ENCODE data around the gene NATD1. TPM values are rescaled to one million over a fixed set of nuclear protein-coding genes. Genes with fewer than 3 reads are reported as not detected.
A peak's percentile ranks its signal among the peaks of the same experiment; 100 is the strongest.

NATD1 gene
- total and polyA plus RNA-seq, 3 donors from 2014 or later: 12.1 to 20.0 (median 17.9) TPM

DNA sequence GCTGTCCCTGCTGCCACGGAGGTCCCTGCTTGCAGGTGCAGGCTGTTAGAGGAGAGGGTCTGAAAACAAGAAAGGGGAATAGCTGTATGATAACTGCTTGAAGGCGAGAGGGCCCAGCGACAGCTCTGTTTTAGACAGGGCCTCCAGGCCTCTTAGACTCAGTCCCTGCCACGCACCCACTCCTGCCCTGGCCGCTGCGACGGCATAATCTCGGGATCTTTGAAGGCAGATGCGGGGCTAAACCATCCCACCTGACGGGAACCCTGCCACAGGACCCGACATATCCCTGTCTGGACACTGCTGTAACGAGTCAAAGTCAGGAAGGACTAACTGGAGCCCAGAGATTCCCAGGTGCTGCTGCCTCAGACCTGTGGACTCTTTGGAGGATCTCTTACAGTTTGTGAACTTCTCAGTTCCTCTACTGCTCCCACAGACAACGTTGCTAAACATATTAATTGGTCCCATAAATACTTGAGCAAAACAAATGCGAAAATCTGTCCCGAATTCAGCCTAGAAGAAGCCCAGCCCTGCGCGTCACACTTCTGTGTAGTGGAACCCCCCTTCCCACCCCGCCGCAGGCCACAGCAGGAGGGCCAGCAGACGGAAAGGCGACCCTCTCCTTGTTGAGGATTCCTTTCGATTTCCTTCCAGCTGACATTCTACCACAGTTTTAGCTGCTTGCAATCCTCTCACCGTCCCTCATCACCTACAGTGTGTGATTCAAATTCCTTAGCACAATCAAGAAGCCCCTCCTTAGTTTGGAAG is 38.3 kb downstream of the NATD1 start:
- WGBS, 2 donors: 4 to 12% methylated on average over 21 to 23 of the region's 23 CpGs
- H3K4me1 ChIP-seq: peaks cover 41% of the 10 kb centered on the region
- peak overlapping the region; percentile 92 to 95 for H3K4me3 ChIP-seq
- H3K36me3 ChIP-seq (ENCODE audit: low read depth, missing control alignments): no peaks in the 10 kb centered on the region
- intact Hi-C loops (cut with DNase I; ENCODE audit: low total_unique reads): no loop called here
- no peaks in the 10 kb centered on the region for H3K27me3 ChIP-seq
- peak overlapping the region; percentile 92 to 96 for H3K27ac ChIP-seq
- no peaks in the 10 kb centered on the region for H3K9me3 ChIP-seq
- TF ChIP-seq, protein P1, sequence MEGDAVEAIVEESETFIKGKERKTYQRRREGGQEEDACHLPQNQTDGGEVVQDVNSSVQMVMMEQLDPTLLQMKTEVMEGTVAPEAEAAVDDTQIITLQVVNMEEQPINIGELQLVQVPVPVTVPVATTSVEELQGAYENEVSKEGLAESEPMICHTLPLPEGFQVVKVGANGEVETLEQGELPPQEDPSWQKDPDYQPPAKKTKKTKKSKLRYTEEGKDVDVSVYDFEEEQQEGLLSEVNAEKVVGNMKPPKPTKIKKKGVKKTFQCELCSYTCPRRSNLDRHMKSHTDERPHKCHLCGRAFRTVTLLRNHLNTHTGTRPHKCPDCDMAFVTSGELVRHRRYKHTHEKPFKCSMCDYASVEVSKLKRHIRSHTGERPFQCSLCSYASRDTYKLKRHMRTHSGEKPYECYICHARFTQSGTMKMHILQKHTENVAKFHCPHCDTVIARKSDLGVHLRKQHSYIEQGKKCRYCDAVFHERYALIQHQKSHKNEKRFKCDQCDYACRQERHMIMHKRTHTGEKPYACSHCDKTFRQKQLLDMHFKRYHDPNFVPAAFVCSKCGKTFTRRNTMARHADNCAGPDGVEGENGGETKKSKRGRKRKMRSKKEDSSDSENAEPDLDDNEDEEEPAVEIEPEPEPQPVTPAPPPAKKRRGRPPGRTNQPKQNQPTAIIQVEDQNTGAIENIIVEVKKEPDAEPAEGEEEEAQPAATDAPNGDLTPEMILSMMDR (IDR thresholded peaks at IDR 0.05): no peak
- no peak for TF ChIP-seq POLR2A (IDR thresholded peaks at IDR 0.05)
- no peak for DNase-seq

DNA sequence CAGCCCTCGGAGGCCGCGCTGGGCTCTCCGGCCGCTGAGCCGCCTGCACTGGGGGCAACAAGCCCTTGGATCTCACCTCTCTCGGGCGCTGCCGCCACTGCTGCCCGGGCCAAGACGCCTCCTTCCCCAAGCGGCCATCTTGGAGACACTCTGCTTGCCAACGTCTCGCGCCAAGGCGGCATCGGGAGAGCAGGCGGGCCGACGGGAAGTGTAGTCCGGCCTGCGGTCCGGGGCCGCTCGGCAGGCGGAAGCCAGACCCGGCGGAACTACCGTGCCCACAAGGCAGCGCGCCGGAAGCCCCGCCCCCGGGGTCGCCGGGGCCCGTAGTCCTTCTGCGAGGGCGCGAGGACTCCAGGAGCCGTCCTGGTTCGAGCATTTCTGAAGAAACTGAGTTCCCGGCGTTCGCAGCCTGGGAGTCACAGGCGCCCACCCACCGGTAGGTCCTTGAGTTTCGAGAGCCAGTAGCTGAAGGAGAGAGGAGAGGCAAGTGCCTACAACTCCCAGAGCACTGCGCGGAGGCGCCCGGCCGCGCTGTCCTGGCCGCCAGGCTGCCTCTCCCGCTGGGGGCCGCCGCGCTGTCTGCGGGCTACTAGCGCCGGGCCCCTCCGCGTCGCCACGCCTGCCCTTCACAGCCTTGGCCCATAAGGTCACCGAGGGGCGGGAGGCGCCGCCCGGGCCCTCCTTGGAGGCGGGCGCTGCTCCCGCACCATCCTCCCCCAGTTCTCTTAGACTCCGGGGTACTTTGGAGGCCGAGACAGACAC is 39.0 kb downstream of the NATD1 start, which contains the start of gene TMEM11:
TSS of gene TMEM11 (minus strand) at position 147 of the 762 bp plus-strand sequence. CDS start at position 138, 9 bp downstream.
- intact Hi-C loops (cut with DNase I; ENCODE audit: low total_unique reads): no loop called here
- Histone ChIP-seq H3K4me3 (peak within 1 kb of the TSS; percentile 92 to 95), H3K36me3 (ENCODE audit: low read depth, missing control alignments) (no peaks in the 10 kb centered on the region), H3K27ac (peak within 1 kb of the TSS; percentile 92 to 96), H3K4me1 (peaks cover 49% of the 10 kb centered on the region), H3K9me3 (no peaks in the 10 kb centered on the region), H3K27me3 (no peaks in the 10 kb centered on the region)
- DNase-seq: peak; percentile 97
- TF ChIP-seq, protein P1 (IDR thresholded peaks at IDR 0.05): peak in 1 of 3 experiments; percentile 28
- no peak for TF ChIP-seq POLR2A (IDR thresholded peaks at IDR 0.05)
- WGBS, 2 donors: 0% methylated on average over 20 to 76 of the region's 76 CpGs

DNA sequence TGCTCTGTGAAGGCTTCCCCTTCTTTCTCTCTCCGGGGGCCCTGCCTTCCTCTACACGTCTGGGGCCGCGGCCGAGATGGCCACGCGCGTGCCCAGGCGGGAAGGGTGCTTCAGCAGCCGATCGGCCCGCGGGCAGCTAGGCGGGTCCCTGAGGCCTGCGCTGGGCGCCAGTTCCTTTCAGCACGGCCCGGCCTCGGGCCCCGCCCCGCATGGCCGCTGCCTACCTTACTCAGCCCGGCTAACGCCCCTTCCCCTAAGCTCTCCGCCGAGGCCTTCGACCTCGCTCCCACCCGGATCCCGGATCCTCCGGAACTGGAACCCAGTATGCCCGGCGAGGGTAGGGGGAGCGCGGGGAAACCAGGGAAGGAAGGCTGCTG is 39.6 kb downstream of the NATD1 start:
- TF ChIP-seq, protein P1 (IDR thresholded peaks at IDR 0.05): no peak
- no peak for TF ChIP-seq POLR2A (IDR thresholded peaks at IDR 0.05)
- Histone ChIP-seq H3K4me1 (peaks cover 54% of the 10 kb centered on the region), H3K27me3 (no peaks in the 10 kb centered on the region), H3K4me3 (peak overlapping the region; percentile 92 to 95), H3K9me3 (no peaks in the 10 kb centered on the region), H3K27ac (peak overlapping the region; percentile 92 to 96), H3K36me3 (ENCODE audit: low read depth, missing control alignments) (no peaks in the 10 kb centered on the region)
- DNase-seq: peak; percentile 34
- WGBS, 2 donors: 0 to 1% methylated on average over 4 to 35 of the region's 35 CpGs
- intact Hi-C loops (cut with DNase I; ENCODE audit: low total_unique reads): no loop called here

DNA sequence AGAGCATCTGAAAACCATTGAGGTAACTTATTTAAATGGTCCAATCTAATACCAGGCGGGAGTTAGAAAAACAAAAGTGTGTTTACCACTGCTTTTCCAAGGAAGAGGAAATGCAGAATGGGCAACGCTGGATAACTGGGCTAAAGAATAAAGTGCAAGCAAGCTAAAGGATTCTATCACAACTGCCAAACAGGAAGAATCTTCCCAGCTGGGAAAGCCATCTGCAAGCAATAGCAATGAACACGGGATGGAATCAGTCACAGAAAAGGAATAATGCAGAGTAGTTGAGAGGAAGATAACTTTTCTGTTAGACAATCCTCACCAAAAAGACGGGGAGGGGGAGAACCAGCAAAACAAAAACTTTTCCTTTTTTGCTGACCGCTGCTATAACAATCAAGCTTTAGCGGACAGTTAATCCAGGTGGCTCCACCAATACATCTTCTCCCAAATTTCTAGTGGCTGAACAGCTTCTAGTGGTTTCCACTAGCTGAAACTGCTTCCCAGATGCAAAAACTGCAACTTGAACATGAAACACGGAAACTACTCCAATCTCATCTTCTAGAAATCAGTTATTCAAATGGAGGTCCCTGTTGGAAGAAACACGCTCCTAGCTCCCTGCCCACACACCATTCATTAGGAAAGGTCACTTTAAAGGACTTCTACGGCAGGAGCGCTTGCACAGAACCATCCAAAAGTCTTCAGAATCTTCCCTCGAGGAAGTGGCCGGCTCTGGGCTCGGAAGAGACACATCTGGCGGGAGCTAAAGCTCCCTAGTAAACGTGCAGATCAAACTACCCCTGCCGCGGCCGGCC is 40.2 kb downstream of the NATD1 start:
- Histone ChIP-seq H3K9me3 (no peaks in the 10 kb centered on the region), H3K4me1 (peaks cover 59% of the 10 kb centered on the region), H3K36me3 (ENCODE audit: low read depth, missing control alignments) (no peaks in the 10 kb centered on the region), H3K27me3 (no peaks in the 10 kb centered on the region), H3K4me3 (peak overlapping the region; percentile 92 to 95), H3K27ac (peak overlapping the region; percentile 92 to 96)
- DNase-seq: no peak
- 5 to 6% methylated on average over 14 to 18 of the region's 18 CpGs for WGBS, 2 donors
- no peak for TF ChIP-seq POLR2A (IDR thresholded peaks at IDR 0.05)
- TF ChIP-seq, protein P1 (IDR thresholded peaks at IDR 0.05): no peak
- intact Hi-C loops (cut with DNase I; ENCODE audit: low total_unique reads): no loop called here
